B cell (primary cell): ENCODE results near the gene PAEP.

Experiments used
- EZH2 ChIP-seq: IDR thresholded peaks from 2 replicates; pipeline ENCODE4 v1.6.1; 2012; ENCODE audit warnings: borderline replicate concordance, low read depth, mild to moderate bottlenecking, moderate library complexity, low read length; ENCODE audit not compliant: insufficient read depth, poor library complexity, severe bottlenecking
- TF ChIP-seq, protein P1 (sequence below): fragments of 200-600 bp; IDR thresholded peaks from one replicate; pipeline ENCODE4 v1.8.0; 2022; ENCODE audit warnings: antibody characterized with exemption, mild to moderate bottlenecking

DNA sequence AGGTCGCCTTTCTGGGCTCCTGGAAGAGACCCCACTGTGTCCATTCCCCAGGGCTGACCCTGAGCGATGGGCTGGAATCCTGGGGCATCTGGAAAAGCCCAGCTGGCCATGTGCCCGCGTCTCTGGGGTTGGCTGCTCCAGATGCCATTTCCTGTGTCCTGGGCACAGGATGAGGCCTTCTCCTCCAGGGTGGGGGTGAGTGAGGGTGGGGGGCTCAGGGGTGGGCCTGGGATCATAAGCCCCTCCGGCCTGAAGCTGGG lies 30.7 kb downstream of the PAEP start:
- TF ChIP-seq, protein P1, sequence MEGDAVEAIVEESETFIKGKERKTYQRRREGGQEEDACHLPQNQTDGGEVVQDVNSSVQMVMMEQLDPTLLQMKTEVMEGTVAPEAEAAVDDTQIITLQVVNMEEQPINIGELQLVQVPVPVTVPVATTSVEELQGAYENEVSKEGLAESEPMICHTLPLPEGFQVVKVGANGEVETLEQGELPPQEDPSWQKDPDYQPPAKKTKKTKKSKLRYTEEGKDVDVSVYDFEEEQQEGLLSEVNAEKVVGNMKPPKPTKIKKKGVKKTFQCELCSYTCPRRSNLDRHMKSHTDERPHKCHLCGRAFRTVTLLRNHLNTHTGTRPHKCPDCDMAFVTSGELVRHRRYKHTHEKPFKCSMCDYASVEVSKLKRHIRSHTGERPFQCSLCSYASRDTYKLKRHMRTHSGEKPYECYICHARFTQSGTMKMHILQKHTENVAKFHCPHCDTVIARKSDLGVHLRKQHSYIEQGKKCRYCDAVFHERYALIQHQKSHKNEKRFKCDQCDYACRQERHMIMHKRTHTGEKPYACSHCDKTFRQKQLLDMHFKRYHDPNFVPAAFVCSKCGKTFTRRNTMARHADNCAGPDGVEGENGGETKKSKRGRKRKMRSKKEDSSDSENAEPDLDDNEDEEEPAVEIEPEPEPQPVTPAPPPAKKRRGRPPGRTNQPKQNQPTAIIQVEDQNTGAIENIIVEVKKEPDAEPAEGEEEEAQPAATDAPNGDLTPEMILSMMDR: no peak
- TF ChIP-seq EZH2: no peak
